Effector CD4-positive, alpha-beta T cell (primary cell): Measurements from ENCODE around the gene CAB39.
"Not testable (repeated sequence)": the region's sequence is repeated elsewhere in the genome, so short reads cannot be mapped to it uniquely, and the experiment has no call there.

Experiments
- DNase-seq: peaks from one replicate; pipeline ENCODE4 v3.0.0-alpha.2; 2020

CAB39 gene

GRCh38 chr2:230684270-230685168 lies 28.1 kb upstream of the CAB39 start:
- no peak for DNase-seq

GRCh38 chr2:230685178-230685577 lies 27.5 kb upstream of the CAB39 start:
- no peak for DNase-seq

GRCh38 chr2:230687498-230687897 lies 25.1 kb upstream of the CAB39 start:
- no peak for DNase-seq

- DNase-seq: no peak
Measured at GRCh38 chr2:230688490-230688889, 24.2 kb upstream of the CAB39 start.

- DNase-seq: no peak
Measured at GRCh38 chr2:230690439-230690838, 22.2 kb upstream of the CAB39 start.

- DNase-seq: no peak
Measured at GRCh38 chr2:230691005-230691647, 21.5 kb upstream of the CAB39 start.

- no peak for DNase-seq
Measured at GRCh38 chr2:230692760-230693159, 19.9 kb upstream of the CAB39 start.

- no peak for DNase-seq
Measured at GRCh38 chr2:230693411-230693810, 19.2 kb upstream of the CAB39 start.

- no peak for DNase-seq
Measured at GRCh38 chr2:230694241-230694640, 18.4 kb upstream of the CAB39 start.

- DNase-seq: no peak
Measured at GRCh38 chr2:230695551-230695950, 17.1 kb upstream of the CAB39 start.

GRCh38 chr2:230696670-230697069 lies 16.0 kb upstream of the CAB39 start:
- DNase-seq: no peak

GRCh38 chr2:230697676-230698075 lies 15.0 kb upstream of the CAB39 start:
- DNase-seq: no peak

- not testable (repeated sequence) for DNase-seq
Measured at GRCh38 chr2:230698753-230699152, 13.9 kb upstream of the CAB39 start.

- no peak for DNase-seq
Measured at GRCh38 chr2:230700447-230700846, 12.2 kb upstream of the CAB39 start.

- no peak for DNase-seq
Measured at GRCh38 chr2:230701308-230701707, 11.3 kb upstream of the CAB39 start.

- DNase-seq: not testable (repeated sequence)
Measured at GRCh38 chr2:230702457-230702856, 10.2 kb upstream of the CAB39 start.

- no peak for DNase-seq
Measured at GRCh38 chr2:230703514-230703913, 9.1 kb upstream of the CAB39 start.

- no peak for DNase-seq
Measured at GRCh38 chr2:230706053-230706521, 6.6 kb upstream of the CAB39 start.

- no peak for DNase-seq
Measured at GRCh38 chr2:230706966-230707365, 5.7 kb upstream of the CAB39 start.

- DNase-seq: no peak
Measured at GRCh38 chr2:230708204-230708603, 4.4 kb upstream of the CAB39 start.

- DNase-seq: no peak
Measured at GRCh38 chr2:230711224-230711623, 1.4 kb upstream of the CAB39 start.

- peak; percentile 31 for DNase-seq
Measured at GRCh38 chr2:230713331-230714135, 891 bp downstream of the CAB39 start.

GRCh38 chr2:230714136-230714480 lies 1.5 kb downstream of the CAB39 start:
- DNase-seq: peak; percentile 37
